CD4-positive, alpha-beta T cell (primary cell): ENCODE data around the gene NDUFV3. TPM values are rescaled to one million over a fixed set of nuclear protein-coding genes. Genes with fewer than 3 reads are reported as not detected.

Source experiments
- ATAC-seq: fragments of 200-7000 bp; cut with Tn5 transposase; one replicate; pipeline ENCODE4 v1.10.0; 2022; ENCODE audit warnings: mild to moderate bottlenecking; ENCODE audit not compliant: poor library complexity
- CTCF ChIA-PET: fragments of 350-600 bp; sonication (Branson Sonifier 250); formaldehyde crosslinking; loops from one replicate; lab custom pipeline; 2021; ENCODE audit warnings: antibody characterized with exemption, inconsistent platforms; lab: Charles Lee
- POLR2A ChIA-PET: fragments of 350-600 bp; sonication (Branson Sonifier 250); formaldehyde crosslinking; loops from one replicate; lab custom pipeline; 2021; ENCODE audit warnings: antibody characterized with exemption, inconsistent platforms; lab: Charles Lee
- DNase-seq, 14 experiments: peaks; one replicate each; pipeline ENCODE4 v3.0.0-alpha.2; 2013 to 2020; ENCODE audit warnings: mixed read lengths in 2 of 14
- H3K27ac ChIP-seq, 2 donors: one replicate each; pipeline versions ENCODE4 v1.5.1 to v1.7.0; 2013; ENCODE audit warnings: low read length in 2 of 2, low read depth in 1 of 2, mild to moderate bottlenecking in 1 of 2
- H3K27me3 ChIP-seq, 2 experiments: 1 replicate in 1 of 2; 2 replicates in 1 of 2; pipeline versions ENCODE4 v1.6.1 to v1.7.0; 2013; ENCODE audit warnings: low read length in 2 of 2, control low read depth in 1 of 2, mild to moderate bottlenecking in 1 of 2, moderate library complexity in 1 of 2; ENCODE audit not compliant: insufficient read depth in 2 of 2, control insufficient read depth in 1 of 2
- H3K36me3 ChIP-seq: one replicate; pipeline ENCODE4 v1.6.1; 2013; ENCODE audit warnings: low read length, control low read depth; ENCODE audit not compliant: insufficient read depth
- H3K4me1 ChIP-seq: one replicate; pipeline ENCODE4 v1.6.1; 2013; ENCODE audit warnings: low read length, control low read depth; ENCODE audit not compliant: insufficient read depth
- H3K4me3 ChIP-seq: one replicate; pipeline ENCODE4 v1.5.1; 2013; ENCODE audit warnings: mild to moderate bottlenecking, low read length, moderate library complexity
- H3K9me3 ChIP-seq, 2 experiments: 1 replicate in 1 of 2; 2 replicates in 1 of 2; pipeline versions ENCODE4 v1.6.1 to v1.7.0; 2013; ENCODE audit warnings: low read length in 2 of 2, mild to moderate bottlenecking in 2 of 2, control low read depth in 1 of 2, moderate library complexity in 1 of 2; ENCODE audit not compliant: control insufficient read depth in 1 of 2, insufficient read depth in 1 of 2
- H3K27ac Mint-ChIP-seq: one replicate; pipeline ENCODE4 v1.8.0; 2020; ENCODE audit warnings: mixed read lengths
- H3K27me3 Mint-ChIP-seq: one replicate; pipeline ENCODE4 v1.8.0; 2021; ENCODE audit warnings: mixed read lengths
- H3K36me3 Mint-ChIP-seq: one replicate; pipeline ENCODE4 v1.8.0; 2021; ENCODE audit warnings: low read depth, mixed read lengths
- H3K4me1 Mint-ChIP-seq: one replicate; pipeline ENCODE4 v1.8.0; 2021; ENCODE audit warnings: low read depth, mixed read lengths
- H3K4me3 Mint-ChIP-seq: one replicate; pipeline ENCODE4 v1.8.0; 2020; ENCODE audit warnings: mild to moderate bottlenecking, mixed read lengths
- H3K9me3 Mint-ChIP-seq: one replicate; pipeline ENCODE4 v1.8.0; 2020; ENCODE audit warnings: mixed read lengths
- CTCF ChIP-seq: fragments of 200-600 bp; IDR thresholded peaks from one replicate; pipeline ENCODE4 v1.8.0; 2022; ENCODE audit warnings: antibody characterized with exemption, mild to moderate bottlenecking
- intact Hi-C, 2 experiments: fragments of 100-400 bp; cut with DNase I in 1 of 2; cut with micrococcal nuclease in 1 of 2; formaldehyde crosslinking; loops; one replicate each; pipeline versions ENCODE4 v1.15.1 to v1.9.0; 2023 to 2025; cut with DNase I, micrococcal nuclease
- polyA plus RNA-seq, 2 donors: library from polyadenylated mRNA; unstranded; fragments of 120-200 nt; gene quantifications; one replicate each; pipeline ENCODE4 v1.2.1, GENCODE V29; 2013
- total RNA-seq, 174 experiments: library from RNA in 2 of 174; stranded (reverse) in 2 of 174; gene quantifications; one replicate each; pipeline ENCODE4 v1.2.3 and lab custom pipeline; 2021 to 2026

The NDUFV3 gene
- 10 to 100 TPM; 15.3 to 15.8 TPM for total RNA-seq
- polyA plus RNA-seq (2013, experiment 1 of 2), result 24.4 TPM
- 24.9 TPM for polyA plus RNA-seq (2013, experiment 2 of 2)
- 16.7 to 57.8 (median 35.7) reads per million in 172 experiments for total RNA-seq (lab: John Stamatoyannopoulos, UW)

- Histone ChIP-seq H3K9me3 (no peaks in the 10 kb centered on the region), H3K36me3 (peaks cover 12% of the 10 kb centered on the region), H3K27ac (peak within 1 kb of the TSS; percentile 86), H3K27me3 (no peaks in the 10 kb centered on the region), H3K4me1 (peaks cover 12% of the 10 kb centered on the region), H3K4me3 (peak within 1 kb of the TSS; percentile 76)
- DNase-seq, result peak; percentile 100
- H3K4me3 Mint-ChIP-seq, result peak within 1 kb of the TSS; percentile 91
- TF ChIP-seq CTCF, result no peak
- POLR2A ChIA-PET, result interaction anchor here (0.7 to 2.4 kb wide), 15 partner anchors 8 to 883 kb away, joined by 3 to 39 read pairs (median 5); partner anchors contain the start of genes HSF2BP, PKNOX1, RRP1B and WDR4
- no peaks in the 10 kb centered on the region for H3K9me3 Mint-ChIP-seq
- peak; percentile 93 for ATAC-seq
- peaks cover 26% of the 10 kb centered on the region for H3K36me3 Mint-ChIP-seq
- peak within 1 kb of the TSS; percentile 97 for H3K27ac Mint-ChIP-seq
- CTCF ChIA-PET, result interaction anchor here (0.8 to 1.5 kb wide), 2 partner anchors 14 to 81 kb away, joined by 4 to 8 read pairs; partner anchors contain the start of genes PKNOX1 and WDR4
- H3K27me3 Mint-ChIP-seq, result no peaks in the 10 kb centered on the region
- intact Hi-C loops, result loop anchor here (1.0 to 5.0 kb wide), 5 partner anchors 14 to 1119 kb away; partner anchors contain the start of genes WDR4 (in 2 of the 2), PKNOX1 (in 1 of the 2), RSPH1 (in 1 of the 2) and TRAPPC10 (in 1 of the 2)
- H3K4me1 Mint-ChIP-seq, result peaks cover 19% of the 10 kb centered on the region
Measured at GRCh38 chr21:42892931-42893755, at the start of gene NDUFV3. Gene NDUFV3, plus strand, starts transcription at chr21:42893309. Its CDS starts 25 bp downstream, at chr21:42893334.

- H3K4me1 Mint-ChIP-seq, result no peaks in the 10 kb centered on the region
Measured at GRCh38 chr21:42844411-42845113, 48.5 kb upstream of the NDUFV3 start.

More at GRCh38 chr21:42844411-42845113, 48.5 kb upstream of the NDUFV3 start:
- Histone ChIP-seq H3K27ac (no peak overlapping the region), H3K4me1 (no peaks in the 10 kb centered on the region), H3K9me3 (peaks cover 0 to 6% of the 10 kb centered on the region in 2 experiments), H3K4me3 (no peak overlapping the region), H3K36me3 (peaks cover 64% of the 10 kb centered on the region), H3K27me3 (no peaks in the 10 kb centered on the region)
- TF ChIP-seq CTCF, result no peak
- ChIA-PET CTCF (no interaction called here), POLR2A (no interaction called here)
- peaks cover 55% of the 10 kb centered on the region for H3K36me3 Mint-ChIP-seq
- H3K9me3 Mint-ChIP-seq, result no peaks in the 10 kb centered on the region
- H3K27me3 Mint-ChIP-seq, result no peaks in the 10 kb centered on the region
- intact Hi-C loops, result no loop called here
- ATAC-seq (no peak), DNase-seq (peak in 1 of 14 experiments; percentile 25)
- H3K27ac Mint-ChIP-seq, result no peak overlapping the region
- no peak overlapping the region for H3K4me3 Mint-ChIP-seq
